CD4-positive, CD25-positive, alpha-beta regulatory T cell (primary cell): ENCODE results near the gene EVL. TPM values are rescaled to one million over a fixed set of nuclear protein-coding genes. Genes with fewer than 3 reads are reported as not detected.

Experiments used
- ATAC-seq, 2 donors: fragments of 150-1000 bp; cut with Tn5 transposase; one replicate each; pipeline ENCODE4 v1.10.0; 2021; ENCODE audit warnings: low read depth in 2 of 2, moderate number of reproducible peaks in 2 of 2, moderate library complexity in 1 of 2
- DNase-seq, 3 donors: peaks; one replicate each; pipeline versions ENCODE4 v3.0.0 to v3.0.0-alpha.2; 2012 to 2022; ENCODE audit warnings: mixed read lengths in 1 of 3
- H3K27ac ChIP-seq: one replicate; pipeline ENCODE4 v1.7.0; 2013; ENCODE audit warnings: mild to moderate bottlenecking, low read length; ENCODE audit not compliant: insufficient read depth, poor library complexity, severe bottlenecking
- H3K27me3 ChIP-seq: one replicate; pipeline ENCODE4 v1.7.0; 2013; ENCODE audit warnings: low read length; ENCODE audit not compliant: control insufficient read depth, insufficient read depth
- H3K36me3 ChIP-seq: one replicate; pipeline ENCODE4 v1.7.0; 2013; ENCODE audit warnings: mild to moderate bottlenecking, low read length, moderate library complexity; ENCODE audit not compliant: control insufficient read depth, insufficient read depth
- H3K4me1 ChIP-seq: 2 replicates; pipeline ENCODE4 v1.7.0; 2013; ENCODE audit warnings: mild to moderate bottlenecking, low read length; ENCODE audit not compliant: insufficient read depth, control insufficient read depth, poor library complexity, severe bottlenecking
- H3K4me3 ChIP-seq: one replicate; pipeline ENCODE4 v1.7.0; 2013; ENCODE audit warnings: low read depth, mild to moderate bottlenecking, low read length, moderate library complexity
- H3K9me3 ChIP-seq, 2 experiments: 1 replicate in 1 of 2; 2 replicates in 1 of 2; pipeline ENCODE4 v1.7.0; 2013; ENCODE audit warnings: low read length in 2 of 2, mild to moderate bottlenecking in 1 of 2, moderate library complexity in 1 of 2; ENCODE audit not compliant: control insufficient read depth in 2 of 2
- H3K27ac Mint-ChIP-seq, 3 donors: one replicate each; pipeline ENCODE4 v1.8.0; 2020 to 2022; ENCODE audit warnings: mild to moderate bottlenecking in 3 of 3, mixed read lengths in 3 of 3, moderate library complexity in 2 of 3
- H3K27me3 Mint-ChIP-seq: one replicate; pipeline ENCODE4 v1.8.0; 2022; ENCODE audit warnings: mild to moderate bottlenecking, mixed read lengths
- H3K36me3 Mint-ChIP-seq: one replicate; pipeline ENCODE4 v1.8.0; 2020; ENCODE audit warnings: mixed read lengths
- H3K4me1 Mint-ChIP-seq, 4 donors: one replicate each; pipeline ENCODE4 v1.8.0; 2020 to 2022; ENCODE audit warnings: mixed read lengths in 4 of 4, mild to moderate bottlenecking in 1 of 4
- H3K4me3 Mint-ChIP-seq, 4 donors: one replicate each; pipeline ENCODE4 v1.8.0; 2020 to 2022; ENCODE audit warnings: mild to moderate bottlenecking in 4 of 4, mixed read lengths in 4 of 4, moderate library complexity in 3 of 4
- H3K9me3 Mint-ChIP-seq, 7 donors: one replicate each; pipeline ENCODE4 v1.8.0; 2020 to 2022; ENCODE audit warnings: mixed read lengths in 7 of 7, mild to moderate bottlenecking in 3 of 7, moderate library complexity in 2 of 7
- polyA plus RNA-seq, 4 donors: library from polyadenylated mRNA; unstranded; fragments of 300-500 nt; fragmentation: Illumina TruSeq; gene quantifications; one replicate each; pipeline ENCODE4 v1.2.3, GENCODE V29; 2021
- total RNA-seq: library from RNA; stranded (reverse); gene quantifications from one replicate; pipeline ENCODE4 v1.2.3, GENCODE V29; 2022

EVL gene
- total and polyA plus RNA-seq, 5 donors from 2014 or later, result 118 to 1,219 (median 140) TPM

DNA sequence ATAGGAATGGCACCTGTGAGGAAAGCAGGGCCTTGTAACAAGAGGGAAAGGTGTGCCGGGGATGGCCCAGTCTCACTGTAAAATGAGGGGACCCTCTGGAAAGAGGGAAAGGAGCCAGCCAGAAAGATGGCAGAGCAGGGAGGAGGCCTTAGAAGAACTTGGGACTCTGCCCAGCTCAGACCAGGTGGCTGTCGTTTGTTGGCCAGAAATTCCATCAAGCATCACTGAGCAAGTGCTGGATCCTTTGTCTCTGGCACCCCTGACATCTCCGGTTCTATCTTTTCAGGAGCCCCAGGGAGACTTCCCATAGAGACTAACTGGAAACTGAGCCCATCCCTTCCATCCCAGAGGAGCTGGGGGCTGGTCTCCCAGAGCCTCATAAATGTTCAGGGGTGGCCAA, 50.9 kb downstream of the EVL start:
- Mint-ChIP-seq H3K4me1 (peaks cover 4 to 63% (median 24%) of the 10 kb centered on the region in 4 donors), H3K4me3 (no peak overlapping the region), H3K36me3 (peaks cover 38% of the 10 kb centered on the region), H3K27ac (peak overlapping the region in 2 of 3 donors; percentile 74 to 89), H3K9me3 (no peaks in the 10 kb centered on the region), H3K27me3 (no peaks in the 10 kb centered on the region)
- DNase-seq (no peak), ATAC-seq (no peak)
- Histone ChIP-seq H3K27ac (peak overlapping the region; percentile 0), H3K4me3 (no peak overlapping the region), H3K36me3 (peaks cover 99% of the 10 kb centered on the region), H3K9me3 (no peaks in the 10 kb centered on the region), H3K4me1 (peaks cover 9% of the 10 kb centered on the region), H3K27me3 (no peaks in the 10 kb centered on the region)

DNA sequence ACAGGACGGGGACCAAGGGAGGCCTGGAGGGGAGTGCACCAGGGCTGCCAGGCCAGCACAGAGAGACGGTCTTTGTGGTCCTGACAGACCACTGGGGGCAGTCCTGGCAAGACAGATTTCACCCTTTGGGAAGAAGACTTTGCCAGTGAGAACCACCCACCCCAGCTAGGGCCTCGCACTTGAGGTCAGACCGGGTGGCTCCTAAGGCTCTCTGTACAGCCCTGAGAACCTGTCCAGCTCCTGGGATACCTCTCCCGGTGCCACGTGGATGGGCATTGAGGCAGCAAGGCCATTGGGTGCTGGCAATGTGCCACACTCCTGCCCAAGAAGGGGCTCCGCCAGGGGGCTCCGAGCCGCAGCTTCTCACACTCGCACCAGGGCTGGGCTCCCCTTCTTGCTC, 51.8 kb downstream of the EVL start:
- H3K27me3 Mint-ChIP-seq, result no peaks in the 10 kb centered on the region
- H3K4me3 ChIP-seq, result no peak overlapping the region
- no peaks in the 10 kb centered on the region for H3K9me3 Mint-ChIP-seq
- H3K36me3 ChIP-seq, result peaks cover 97% of the 10 kb centered on the region
- H3K27ac Mint-ChIP-seq, result peak overlapping the region in 2 of 3 donors; percentile 55 to 74
- no peak for DNase-seq
- peaks cover 38% of the 10 kb centered on the region for H3K36me3 Mint-ChIP-seq
- peaks cover 9% of the 10 kb centered on the region for H3K4me1 ChIP-seq
- H3K27ac ChIP-seq, result no peak overlapping the region
- H3K27me3 ChIP-seq, result no peaks in the 10 kb centered on the region
- no peak for ATAC-seq
- H3K9me3 ChIP-seq, result no peaks in the 10 kb centered on the region
- H3K4me1 Mint-ChIP-seq, result peaks cover 4 to 55% (median 22%) of the 10 kb centered on the region in 4 donors
- no peak overlapping the region for H3K4me3 Mint-ChIP-seq

DNA sequence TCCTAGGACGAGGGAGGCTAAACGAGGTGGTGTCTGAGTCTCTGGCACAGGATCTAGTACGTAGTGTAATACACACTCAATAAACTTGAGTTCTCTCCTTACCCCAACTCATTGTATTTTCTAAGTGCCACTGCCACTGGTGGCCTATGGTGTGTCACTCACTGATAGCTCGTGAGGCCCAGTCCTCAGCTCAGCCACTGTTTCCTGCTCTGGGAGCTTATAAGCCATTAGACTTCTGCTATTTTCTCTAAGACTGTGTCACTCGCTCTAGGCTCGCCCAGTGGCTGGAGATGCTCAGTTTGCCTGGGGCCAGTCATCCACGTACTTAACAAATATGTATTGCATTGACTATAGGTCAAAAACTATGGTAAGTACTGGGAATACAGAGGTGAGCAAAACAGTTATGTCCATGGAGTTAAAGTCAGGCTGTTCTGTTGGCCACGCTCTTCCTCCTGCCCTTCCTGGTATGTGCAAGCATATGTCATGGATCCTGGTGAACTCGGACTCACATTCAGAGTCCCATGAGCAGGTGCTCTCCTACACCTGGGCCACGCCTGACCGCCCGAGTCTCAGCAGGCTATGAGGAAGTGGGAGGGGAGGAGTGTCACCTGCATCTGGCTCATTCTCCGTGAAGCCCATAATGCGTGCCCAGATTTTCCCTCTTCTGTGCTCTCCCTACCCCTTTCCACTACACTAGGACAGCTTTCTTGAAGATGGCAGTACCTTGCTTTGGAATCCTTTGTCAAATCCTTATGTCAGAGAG, 52.6 kb downstream of the EVL start:
- H3K27me3 Mint-ChIP-seq, result no peaks in the 10 kb centered on the region
- Histone ChIP-seq H3K27me3 (no peaks in the 10 kb centered on the region), H3K27ac (no peak overlapping the region), H3K4me3 (no peak overlapping the region), H3K4me1 (peaks cover 7% of the 10 kb centered on the region), H3K36me3 (peaks cover 97% of the 10 kb centered on the region), H3K9me3 (no peaks in the 10 kb centered on the region)
- H3K27ac Mint-ChIP-seq, result peak overlapping the region; percentile 62 to 86 (median 86)
- no peak for ATAC-seq
- peaks cover 0 to 48% (median 16%) of the 10 kb centered on the region in 4 donors for H3K4me1 Mint-ChIP-seq
- no peak for DNase-seq
- no peak overlapping the region for H3K4me3 Mint-ChIP-seq
- H3K9me3 Mint-ChIP-seq, result no peaks in the 10 kb centered on the region
- peaks cover 32% of the 10 kb centered on the region for H3K36me3 Mint-ChIP-seq

DNA sequence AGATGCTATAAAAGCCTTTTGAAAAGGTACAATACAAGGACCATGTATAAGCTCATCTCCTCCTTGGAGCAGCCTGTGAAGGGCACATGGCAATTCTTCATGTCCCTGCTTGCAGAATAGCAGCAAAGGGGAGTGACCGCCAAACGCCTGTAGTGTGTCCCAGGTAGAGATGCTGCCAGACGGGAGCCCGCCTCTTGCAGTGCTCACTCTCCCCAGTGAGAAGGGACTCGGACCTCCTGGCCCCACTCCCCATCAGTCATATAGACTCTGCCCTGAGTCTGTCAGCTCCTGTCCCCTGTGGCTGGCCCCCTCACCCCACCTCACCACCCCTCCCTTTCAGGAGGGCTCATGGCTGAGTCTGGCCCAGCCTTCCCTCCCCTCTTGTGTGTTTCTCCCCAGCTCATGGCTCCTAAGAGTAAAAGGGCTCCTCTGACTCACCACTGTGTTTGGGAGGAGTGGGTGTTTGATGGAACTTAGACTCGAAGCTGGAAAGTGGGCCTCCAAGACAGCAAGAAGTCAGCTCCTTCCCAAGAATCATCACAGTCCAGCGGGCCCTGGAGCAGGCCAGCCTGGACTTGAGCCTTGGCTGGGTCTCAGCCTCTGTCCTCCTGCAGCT, 53.3 kb downstream of the EVL start:
- Mint-ChIP-seq H3K27ac (peak overlapping the region; percentile 62 to 81 (median 77)), H3K9me3 (no peaks in the 10 kb centered on the region), H3K4me1 (peaks cover 0 to 42% (median 13%) of the 10 kb centered on the region in 4 donors), H3K27me3 (no peaks in the 10 kb centered on the region), H3K4me3 (no peak overlapping the region), H3K36me3 (peaks cover 32% of the 10 kb centered on the region)
- no peaks in the 10 kb centered on the region for H3K9me3 ChIP-seq
- DNase-seq, result no peak
- H3K4me3 ChIP-seq, result no peak overlapping the region
- no peak overlapping the region for H3K27ac ChIP-seq
- ATAC-seq, result no peak
- peaks cover 97% of the 10 kb centered on the region for H3K36me3 ChIP-seq
- H3K27me3 ChIP-seq, result no peaks in the 10 kb centered on the region
- no peaks in the 10 kb centered on the region for H3K4me1 ChIP-seq

DNA sequence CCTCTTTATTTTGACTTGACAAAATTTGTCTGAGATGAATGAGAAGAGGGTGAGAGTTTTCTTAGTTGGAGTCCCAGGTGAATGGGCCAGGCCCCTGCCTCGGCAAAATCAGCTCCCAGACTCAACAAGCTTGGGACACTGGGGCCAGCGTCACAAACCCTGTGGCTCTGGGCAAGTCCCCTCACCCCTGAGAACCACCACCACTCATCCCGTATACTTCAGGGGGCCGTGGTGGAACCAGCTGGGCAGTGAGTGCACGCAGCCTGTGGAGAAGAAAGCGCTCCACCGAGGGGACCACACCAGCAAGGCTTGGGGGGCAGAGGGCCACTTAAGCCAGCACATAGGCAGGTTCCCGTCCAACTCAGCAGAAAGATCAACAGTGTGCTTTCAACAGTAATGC, 54.0 kb downstream of the EVL start:
- Histone ChIP-seq H3K36me3 (peaks cover 97% of the 10 kb centered on the region), H3K4me1 (no peaks in the 10 kb centered on the region), H3K9me3 (no peaks in the 10 kb centered on the region), H3K27me3 (no peaks in the 10 kb centered on the region), H3K4me3 (no peak overlapping the region), H3K27ac (no peak overlapping the region)
- H3K36me3 Mint-ChIP-seq, result peaks cover 33% of the 10 kb centered on the region
- H3K9me3 Mint-ChIP-seq, result no peaks in the 10 kb centered on the region
- peak overlapping the region; percentile 48 to 81 (median 62) for H3K27ac Mint-ChIP-seq
- no peaks in the 10 kb centered on the region for H3K27me3 Mint-ChIP-seq
- H3K4me3 Mint-ChIP-seq, result no peak overlapping the region
- no peak for DNase-seq
- H3K4me1 Mint-ChIP-seq, result peaks cover 0 to 41% (median 13%) of the 10 kb centered on the region in 4 donors
- no peak for ATAC-seq

DNA sequence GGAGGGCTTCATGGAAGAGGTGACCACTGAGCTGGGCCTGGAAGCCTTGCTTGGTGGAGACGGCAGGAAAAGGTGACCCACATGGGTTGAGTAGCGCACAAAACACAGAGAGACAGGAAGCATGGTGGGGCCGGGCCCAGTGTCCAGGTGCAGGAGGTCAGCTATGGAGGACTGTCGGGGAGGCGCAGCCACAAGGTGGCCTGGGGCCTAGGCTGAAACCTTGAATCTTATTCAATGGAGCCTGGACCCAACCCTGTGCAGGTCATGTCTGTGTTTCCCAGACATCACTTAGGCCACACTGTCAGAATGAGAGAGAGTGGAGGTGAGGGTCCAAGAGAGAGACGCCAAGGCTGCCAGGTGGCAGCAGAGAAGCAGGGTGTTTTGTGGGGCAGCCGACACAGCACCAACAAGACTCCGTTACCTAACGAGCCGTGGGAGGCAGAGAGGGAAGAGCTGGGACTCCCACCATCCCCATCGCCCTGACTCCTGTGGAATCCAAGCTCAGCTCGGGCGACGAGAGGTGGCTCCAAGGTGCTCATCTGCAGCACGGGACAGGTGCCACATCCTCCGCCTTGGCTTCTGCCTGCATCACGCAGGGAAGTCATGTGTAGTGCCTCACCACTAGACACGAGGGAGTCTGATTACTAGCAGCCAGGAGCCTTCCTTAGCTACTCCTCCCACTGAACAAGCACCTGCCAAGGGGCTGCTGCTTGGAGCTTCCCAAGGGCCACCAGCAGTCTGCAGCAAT, 55.5 kb downstream of the EVL start:
- Mint-ChIP-seq H3K27ac (peak overlapping the region in 1 of 3 donors; percentile 62), H3K27me3 (no peaks in the 10 kb centered on the region), H3K9me3 (no peaks in the 10 kb centered on the region), H3K4me3 (no peak overlapping the region), H3K36me3 (peaks cover 39% of the 10 kb centered on the region), H3K4me1 (peaks cover 0 to 35% (median 13%) of the 10 kb centered on the region in 4 donors)
- ATAC-seq (no peak), DNase-seq (no peak)
- Histone ChIP-seq H3K27ac (no peak overlapping the region), H3K4me3 (no peak overlapping the region), H3K27me3 (no peaks in the 10 kb centered on the region), H3K36me3 (peaks cover 96% of the 10 kb centered on the region), H3K4me1 (no peaks in the 10 kb centered on the region), H3K9me3 (no peaks in the 10 kb centered on the region)

DNA sequence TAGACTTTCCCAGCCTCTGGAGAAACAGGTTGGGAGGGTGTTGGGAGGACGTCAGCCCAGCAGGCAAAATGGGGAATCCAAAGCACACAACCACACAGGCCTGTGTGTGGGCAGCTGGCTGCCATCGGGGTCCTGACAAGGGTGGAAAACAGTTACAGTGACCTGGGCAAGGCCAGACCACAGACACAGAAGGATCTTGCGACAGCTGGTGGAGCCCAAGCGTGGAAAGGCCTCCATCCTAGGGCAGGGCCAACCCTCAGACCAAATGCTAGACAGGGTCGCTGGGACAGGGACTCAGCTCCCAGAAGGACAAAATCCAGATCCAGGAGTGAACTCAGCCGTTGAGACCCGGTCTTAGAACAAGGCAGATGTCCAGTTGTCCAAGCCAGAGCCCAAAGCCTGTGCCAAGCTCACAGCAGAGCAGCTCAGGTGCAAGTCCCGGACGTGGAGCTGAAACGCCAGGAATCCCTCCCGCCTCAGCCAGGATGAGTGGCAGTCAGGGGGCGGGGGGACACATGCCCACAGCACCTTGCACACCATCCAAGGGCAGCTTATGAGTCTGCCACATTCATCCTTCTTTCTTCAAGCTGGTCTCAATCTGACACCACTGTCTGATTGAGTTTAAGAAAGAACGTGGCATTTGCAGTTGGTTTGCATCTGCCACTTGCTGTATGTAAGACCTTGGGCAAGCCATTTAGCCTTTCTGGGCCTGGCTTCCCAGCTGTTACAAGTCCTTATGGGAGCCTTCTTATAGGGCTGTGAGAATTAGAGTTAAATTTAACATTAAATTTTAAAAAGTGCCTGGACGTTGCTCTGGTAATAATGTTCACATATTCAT, 56.6 kb downstream of the EVL start:
- peak overlapping the region in 1 of 3 donors; percentile 76 for H3K27ac Mint-ChIP-seq
- no peak overlapping the region for H3K27ac ChIP-seq

More for the DNA sequence above, 56.6 kb downstream of the EVL start:
- Histone ChIP-seq H3K27me3 (no peaks in the 10 kb centered on the region), H3K9me3 (no peaks in the 10 kb centered on the region), H3K4me1 (no peaks in the 10 kb centered on the region), H3K36me3 (peaks cover 96% of the 10 kb centered on the region), H3K4me3 (no peak overlapping the region)
- no peak overlapping the region for H3K4me3 Mint-ChIP-seq
- peaks cover 32% of the 10 kb centered on the region for H3K36me3 Mint-ChIP-seq
- H3K9me3 Mint-ChIP-seq, result no peaks in the 10 kb centered on the region
- H3K27me3 Mint-ChIP-seq, result no peaks in the 10 kb centered on the region
- H3K4me1 Mint-ChIP-seq, result peaks cover 0 to 26% (median 11%) of the 10 kb centered on the region in 4 donors
- DNase-seq (no peak), ATAC-seq (no peak)
